ENCODE data around the gene CCL25. TPM values are rescaled to one million over a fixed set of nuclear protein-coding genes. Genes with fewer than 3 reads are reported as not detected.
A peak's percentile ranks its signal among the peaks of the same experiment; 100 is the strongest.

Gene CCL25
- total and polyA plus RNA-seq, 10 donors: 0.42 to 1.2 (median 0.66) TPM; not detected in 4

DNA sequence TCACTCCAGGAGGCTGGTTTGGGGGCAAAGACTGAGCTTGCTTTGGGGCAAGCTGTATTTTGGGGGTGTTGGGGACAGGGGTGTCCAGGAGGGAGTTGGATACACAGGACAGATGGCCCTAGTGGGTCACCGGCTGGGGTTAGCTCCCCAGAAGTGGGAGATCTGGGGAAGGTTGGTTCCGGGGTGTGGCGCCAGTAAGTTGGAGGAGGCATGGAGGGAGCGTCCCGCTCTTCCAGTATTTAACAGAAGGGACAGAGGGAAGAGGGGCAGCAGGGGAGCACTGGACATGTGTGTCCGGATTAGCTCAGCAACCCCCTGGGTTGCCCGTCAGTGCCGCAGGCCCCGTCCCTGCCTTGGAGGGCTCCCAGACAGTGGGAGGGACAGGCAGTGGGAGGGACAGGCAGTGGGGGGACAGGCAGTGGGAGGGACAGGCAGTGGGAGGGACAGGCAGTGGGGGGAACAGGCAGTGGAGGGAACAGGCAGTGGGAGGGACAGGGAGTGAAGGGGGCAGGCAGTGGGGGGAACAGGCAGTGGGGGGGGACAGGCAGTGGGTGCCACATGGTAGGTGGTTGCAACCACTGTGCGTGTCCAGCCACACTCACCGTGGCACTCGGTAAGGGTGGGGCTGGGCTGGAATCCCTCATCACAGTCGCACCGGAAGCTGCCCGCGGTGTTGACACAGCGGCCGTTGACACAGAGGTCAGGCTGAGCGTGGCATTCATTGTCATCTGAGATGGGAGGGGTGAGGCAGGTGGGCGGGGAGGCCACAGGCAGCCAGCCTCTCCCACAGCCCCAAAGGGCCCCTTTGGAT lies 33.2 kb downstream of the CCL25 start:
- Histone ChIP-seq H3K4me1 (no peaks in the 10 kb centered on the region), H3K36me3 (no peaks in the 10 kb centered on the region), H3K4me3 (no peak overlapping the region), H3K27me3 (replicated peaks in 1 of 7) (peaks cover 0 to 16% (median 0%) of the 10 kb centered on the region in 7 donors), H3K27ac (no peak overlapping the region), H3K9me3 (peaks cover 0 to 8% (median 2%) of the 10 kb centered on the region in 8 donors)
- DNase-seq: no peak
- intact Hi-C loops (cut with DNase I; ENCODE audit: low total_unique reads): no loop called here
- WGBS, 5 donors: 52 to 75% (median 68%) methylated on average over 19 to 20 of the region's 20 CpGs
- peak in 1 of 3 donors; percentile 26 for TF ChIP-seq POLR2AphosphoS5 (IDR thresholded peaks at IDR 0.05)
- TF ChIP-seq POLR2A (IDR thresholded peaks at IDR 0.05): no peak
- TF ChIP-seq, protein P1, sequence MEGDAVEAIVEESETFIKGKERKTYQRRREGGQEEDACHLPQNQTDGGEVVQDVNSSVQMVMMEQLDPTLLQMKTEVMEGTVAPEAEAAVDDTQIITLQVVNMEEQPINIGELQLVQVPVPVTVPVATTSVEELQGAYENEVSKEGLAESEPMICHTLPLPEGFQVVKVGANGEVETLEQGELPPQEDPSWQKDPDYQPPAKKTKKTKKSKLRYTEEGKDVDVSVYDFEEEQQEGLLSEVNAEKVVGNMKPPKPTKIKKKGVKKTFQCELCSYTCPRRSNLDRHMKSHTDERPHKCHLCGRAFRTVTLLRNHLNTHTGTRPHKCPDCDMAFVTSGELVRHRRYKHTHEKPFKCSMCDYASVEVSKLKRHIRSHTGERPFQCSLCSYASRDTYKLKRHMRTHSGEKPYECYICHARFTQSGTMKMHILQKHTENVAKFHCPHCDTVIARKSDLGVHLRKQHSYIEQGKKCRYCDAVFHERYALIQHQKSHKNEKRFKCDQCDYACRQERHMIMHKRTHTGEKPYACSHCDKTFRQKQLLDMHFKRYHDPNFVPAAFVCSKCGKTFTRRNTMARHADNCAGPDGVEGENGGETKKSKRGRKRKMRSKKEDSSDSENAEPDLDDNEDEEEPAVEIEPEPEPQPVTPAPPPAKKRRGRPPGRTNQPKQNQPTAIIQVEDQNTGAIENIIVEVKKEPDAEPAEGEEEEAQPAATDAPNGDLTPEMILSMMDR (IDR thresholded peaks at IDR 0.05 in 8 of 11, conservative IDR thresholded peaks at IDR 0.05 in 3 of 11): no peak

DNA sequence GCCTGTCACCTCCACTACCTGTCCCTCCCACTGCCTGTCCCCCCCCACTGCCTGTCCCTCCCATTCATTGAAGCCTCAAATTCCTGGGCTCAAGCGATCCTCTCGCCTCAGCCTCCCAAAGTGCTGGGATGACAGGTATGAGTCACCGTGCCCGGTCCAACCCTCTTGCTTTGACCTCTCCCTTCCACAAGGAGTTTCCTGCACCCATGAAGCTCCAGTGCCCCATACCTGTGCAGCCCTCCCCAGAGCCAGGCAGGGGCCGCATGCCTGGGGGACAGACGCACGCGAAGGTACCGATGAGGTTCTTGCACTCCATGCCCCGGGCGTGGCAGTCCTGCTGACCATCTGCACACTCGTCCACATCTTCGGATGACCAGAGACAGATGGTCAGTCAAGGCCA lies 34.3 kb downstream of the CCL25 start:
- intact Hi-C loops (cut with DNase I; ENCODE audit: low total_unique reads): no loop called here
- TF ChIP-seq POLR2AphosphoS5 (IDR thresholded peaks at IDR 0.05) (no peak), POLR2A (IDR thresholded peaks at IDR 0.05) (no peak)
- TF ChIP-seq, protein P1 (IDR thresholded peaks at IDR 0.05 in 8 of 11, conservative IDR thresholded peaks at IDR 0.05 in 3 of 11): no peak
- 92 to 97% (median 95%) methylated on average over 13 of the region's 13 CpGs for WGBS, 5 donors
- Histone ChIP-seq H3K4me3 (no peak overlapping the region), H3K36me3 (no peaks in the 10 kb centered on the region), H3K27me3 (replicated peaks in 1 of 7) (peaks cover 0 to 16% (median 0%) of the 10 kb centered on the region in 7 donors), H3K4me1 (no peaks in the 10 kb centered on the region), H3K9me3 (peaks cover 0 to 8% (median 2%) of the 10 kb centered on the region in 8 donors), H3K27ac (no peak overlapping the region)
- no peak for DNase-seq

DNA sequence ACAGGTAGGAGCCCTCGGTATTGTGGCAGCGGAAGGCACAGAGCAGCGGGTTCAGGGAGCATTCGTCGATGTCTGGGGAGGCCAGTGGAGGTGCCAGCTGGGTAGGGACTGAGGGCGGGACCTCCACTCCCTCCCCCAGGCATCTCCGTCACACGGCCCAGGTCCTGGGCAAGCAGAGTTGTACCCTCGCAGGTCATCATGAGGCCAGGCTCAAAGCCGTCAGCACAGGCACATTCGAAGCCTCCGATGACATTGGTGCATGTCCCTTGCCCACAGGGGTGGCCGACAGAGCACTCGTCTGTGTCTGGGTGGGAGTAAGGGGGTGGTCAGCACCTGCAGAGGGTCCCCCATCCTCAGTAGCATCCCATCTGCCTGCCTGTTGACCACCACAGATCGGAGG lies 35.3 kb downstream of the CCL25 start:
- WGBS, 5 donors: 95 to 97% (median 96%) methylated on average over 7 to 15 of the region's 15 CpGs
- Histone ChIP-seq H3K36me3 (no peaks in the 10 kb centered on the region), H3K4me3 (no peak overlapping the region), H3K27me3 (replicated peaks in 1 of 7) (peaks cover 0 to 16% (median 0%) of the 10 kb centered on the region in 7 donors), H3K4me1 (no peaks in the 10 kb centered on the region), H3K27ac (no peak overlapping the region), H3K9me3 (peaks cover 0 to 12% (median 4%) of the 10 kb centered on the region in 8 donors)
- intact Hi-C loops (cut with DNase I; ENCODE audit: low total_unique reads): no loop called here
- TF ChIP-seq POLR2A (IDR thresholded peaks at IDR 0.05): no peak
- TF ChIP-seq, protein P1 (IDR thresholded peaks at IDR 0.05 in 8 of 11, conservative IDR thresholded peaks at IDR 0.05 in 3 of 11): no peak
- no peak for DNase-seq
